ENCODE data around the gene CLIP1. TPM values are rescaled to one million over a fixed set of nuclear protein-coding genes. Genes with fewer than 3 reads are reported as not detected.

The CLIP1 gene
- total and polyA plus RNA-seq, 2 of the 4 experiments (the other 2 are of a cell fraction), result 38.0 to 54.8 TPM

Other genes with a start within 250 kb of the CLIP1 start
- gene IL31, start 248.4 kb downstream of the CLIP1 start, total RNA-seq (2012; rRNA removed), result not detected in 2 replicates
- not detected in 2 replicates for gene IL31, start 248.4 kb downstream of the CLIP1 start, polyA plus RNA-seq (2012; rRNA removed)
- 0.36 TPM in 1 of 2 replicates, not detected in the other for gene LRRC43, start 239.5 kb downstream of the CLIP1 start, total RNA-seq (2012; rRNA removed)
- 0.19 and 0.26 TPM in 2 replicates for gene LRRC43, start 239.5 kb downstream of the CLIP1 start, polyA plus RNA-seq (2012; rRNA removed)
- under 0.01 and 0.18 TPM in 2 replicates for gene B3GNT4, start 219.0 kb downstream of the CLIP1 start, total RNA-seq (2012; rRNA removed)
- 0.53 and 0.99 TPM in 2 replicates for gene B3GNT4, start 219.0 kb downstream of the CLIP1 start, polyA plus RNA-seq (2012; rRNA removed)
- 102 and 104 TPM in 2 replicates for gene DIABLO, start 196.6 kb downstream of the CLIP1 start, total RNA-seq (2012; rRNA removed)
- gene DIABLO, start 196.6 kb downstream of the CLIP1 start, polyA plus RNA-seq (2012; rRNA removed), result 67.0 and 69.7 TPM in 2 replicates
- gene VPS33A, start 156.2 kb downstream of the CLIP1 start, total RNA-seq (2012; rRNA removed), result 20.3 and 21.4 TPM in 2 replicates
- gene VPS33A, start 156.2 kb downstream of the CLIP1 start, polyA plus RNA-seq (2012; rRNA removed), result 14.0 and 14.3 TPM in 2 replicates
- gene ZCCHC8, start 78.3 kb upstream of the CLIP1 start, total RNA-seq (2012; rRNA removed), result 9.5 and 11.4 TPM in 2 replicates
- gene ZCCHC8, start 78.3 kb upstream of the CLIP1 start, polyA plus RNA-seq (2012; rRNA removed), result 10.9 and 12.7 TPM in 2 replicates
- gene RSRC2, start 104.3 kb upstream of the CLIP1 start, total RNA-seq (2012; rRNA removed), result 18.6 and 41.7 TPM in 2 replicates
- 31.5 and 32.1 TPM in 2 replicates for gene RSRC2, start 104.3 kb upstream of the CLIP1 start, polyA plus RNA-seq (2012; rRNA removed)
- gene KNTC1, start 104.6 kb upstream of the CLIP1 start, total RNA-seq (2012; rRNA removed), result 23.7 and 32.8 TPM in 2 replicates
- 16.6 and 16.7 TPM in 2 replicates for gene KNTC1, start 104.6 kb upstream of the CLIP1 start, polyA plus RNA-seq (2012; rRNA removed)

All from IMR-90 (cell line).